NCI-H82 treated with DMSO at 0.1 percent for 48 hours (cell line): ENCODE data around the gene PDE5A.
A peak's percentile ranks its signal among the peaks of the same experiment; 100 is the strongest.

Source experiments
- DNase-seq: peaks from one replicate; lab custom pipeline; 2025; ENCODE audit not compliant: unreplicated experiment; lab: John Stamatoyannopoulos, UW

PDE5A gene

DNA sequence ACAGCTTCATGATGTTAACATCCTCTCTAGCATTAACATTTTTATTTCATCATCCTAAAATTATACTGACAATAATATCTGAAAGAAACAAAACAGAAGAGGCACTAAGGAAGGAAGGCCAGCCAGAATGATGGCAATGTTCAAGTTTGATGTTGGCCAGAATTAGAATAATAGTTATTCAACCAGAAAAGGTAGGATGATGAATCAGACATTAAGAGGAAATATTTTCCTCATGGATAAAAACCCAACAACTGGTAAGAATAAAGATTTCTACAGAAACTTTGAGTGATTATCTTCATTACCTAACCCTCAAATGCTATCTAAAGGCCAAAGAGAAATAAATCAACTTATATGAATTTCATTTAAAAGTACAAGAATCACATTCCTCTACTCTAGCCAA is 105.2 kb downstream of the PDE5A start:
- no peak for DNase-seq

GRCh38 chr4:119521268-119521667 is 107.3 kb downstream of the PDE5A start:
- DNase-seq = no peak

DNA sequence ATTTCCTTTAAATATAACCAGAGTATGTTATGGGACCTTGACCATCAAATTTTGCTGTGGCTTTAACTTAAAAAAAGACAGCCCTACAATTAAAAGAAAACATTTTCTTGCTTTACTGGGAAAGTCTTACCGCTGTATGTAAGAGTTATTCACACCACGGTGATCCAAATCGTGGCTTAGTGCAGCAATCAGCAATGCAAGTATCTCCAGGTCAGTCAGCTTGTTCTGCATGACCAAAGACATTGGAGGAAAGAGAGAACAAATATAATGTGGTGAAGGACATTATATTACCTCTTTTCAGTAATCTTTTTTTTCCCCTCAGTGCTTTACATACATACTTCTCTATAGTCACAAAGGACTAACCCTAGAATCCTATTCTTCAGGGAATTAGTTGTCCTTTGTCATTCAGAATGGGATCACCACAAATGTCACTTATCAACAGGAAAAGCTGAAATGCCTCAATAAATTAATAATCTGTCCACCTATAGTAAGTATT is 109.6 kb downstream of the PDE5A start:
- no peak for DNase-seq

DNA sequence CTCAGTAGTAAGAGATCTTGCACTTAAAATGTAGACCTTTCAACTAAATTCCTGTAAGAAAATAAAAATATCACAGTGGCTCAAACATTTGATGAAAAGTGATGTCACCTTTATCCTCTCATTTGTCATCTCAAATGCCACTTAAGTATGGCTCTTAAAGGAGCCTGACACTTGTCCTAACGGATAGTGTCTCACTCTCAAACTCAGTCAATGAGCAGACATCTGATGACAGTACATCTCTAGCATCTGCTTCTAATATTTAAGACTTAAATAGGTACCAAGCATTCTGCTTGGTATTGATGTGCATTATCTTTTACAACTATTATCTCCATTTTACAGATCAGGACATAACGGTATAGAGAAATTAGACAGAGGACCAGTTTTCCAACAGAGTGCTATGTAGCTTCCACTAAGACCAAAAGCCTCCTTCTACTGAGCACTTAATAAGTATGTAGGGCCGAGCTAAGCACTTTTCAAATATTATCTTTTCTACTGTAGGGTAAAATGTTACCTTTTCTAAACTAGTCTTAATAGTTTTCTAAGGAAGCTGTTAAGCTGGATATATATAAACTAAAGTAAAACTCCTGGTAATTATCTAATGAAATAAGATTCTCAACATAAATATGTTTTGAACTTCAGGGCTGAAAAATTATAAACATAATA is 110.2 kb downstream of the PDE5A start:
- DNase-seq = no peak

- DNase-seq = no peak
Measured at GRCh38 chr4:119517361-119518229, 111.0 kb downstream of the PDE5A start.

DNA sequence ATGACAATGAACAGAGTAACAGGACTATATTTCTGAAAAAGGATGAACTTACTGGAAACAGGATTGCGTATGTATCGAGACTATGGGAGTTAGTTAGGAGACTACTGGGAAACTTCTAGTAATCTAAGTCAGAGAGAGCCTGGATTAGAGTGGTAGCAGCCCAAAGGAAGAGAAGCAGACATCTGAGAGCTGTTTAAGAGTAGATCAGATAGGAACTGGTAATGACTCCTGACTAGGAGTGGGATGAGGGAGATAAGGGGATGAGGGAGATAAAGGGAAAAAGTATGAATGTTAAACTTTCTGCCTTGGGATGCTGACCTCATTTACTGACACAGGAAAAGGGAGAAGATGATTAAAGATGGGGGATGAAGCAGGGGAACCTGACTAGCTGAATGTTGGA is 116.2 kb downstream of the PDE5A start:
- DNase-seq = no peak

DNA sequence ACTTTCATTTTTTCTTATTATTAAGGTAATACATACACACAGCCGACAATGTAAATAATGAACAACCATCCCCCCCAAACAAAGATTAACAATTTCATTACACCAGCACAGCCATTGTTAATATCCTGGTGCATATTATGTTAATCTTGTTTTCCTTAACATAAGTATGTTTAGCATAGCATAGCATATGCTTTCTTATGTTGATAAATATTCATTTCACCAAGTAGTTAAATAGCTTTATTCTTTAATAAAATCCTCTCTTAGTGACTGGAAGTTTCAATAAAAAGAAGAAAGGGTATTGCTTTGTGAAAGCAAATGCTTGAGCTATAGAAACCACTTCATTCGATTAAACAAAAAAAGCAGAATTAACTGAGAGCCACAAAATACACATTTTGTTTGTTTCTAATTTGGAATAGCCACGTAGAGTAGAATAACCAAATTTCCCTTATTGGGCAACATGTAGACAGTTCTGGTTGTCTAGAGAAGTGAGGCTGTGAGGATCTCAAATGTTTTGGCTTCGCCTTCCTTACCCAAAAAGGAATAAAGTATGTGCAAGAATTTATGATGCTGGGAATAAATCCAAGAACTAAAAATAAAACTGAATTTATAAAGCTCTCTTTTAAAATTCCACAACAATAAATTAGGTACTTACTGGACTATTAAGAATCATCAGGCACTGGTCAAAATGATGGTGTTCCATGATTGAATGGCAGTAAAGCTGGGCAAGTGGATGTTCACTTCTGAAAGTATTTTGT is 118.0 kb downstream of the PDE5A start:
- no peak for DNase-seq

DNA sequence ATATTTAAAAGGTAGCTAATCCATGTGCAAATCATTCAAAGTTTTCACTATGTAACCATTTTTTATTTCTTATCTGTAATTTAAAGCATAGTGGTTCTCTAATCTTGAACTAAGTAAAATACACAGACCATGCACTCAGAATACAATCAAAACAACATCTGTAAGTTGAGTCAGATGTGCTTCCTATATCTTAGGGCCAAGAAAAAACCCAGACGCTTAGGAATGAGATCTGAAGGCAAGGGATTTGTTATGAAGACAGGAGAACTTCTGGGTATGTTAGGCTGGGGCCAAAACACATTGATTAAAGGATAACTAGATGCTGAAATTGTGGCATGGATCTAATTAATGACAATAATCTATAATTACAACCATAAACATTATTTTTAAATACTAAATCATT is 120.3 kb downstream of the PDE5A start:
- DNase-seq = no peak

DNA sequence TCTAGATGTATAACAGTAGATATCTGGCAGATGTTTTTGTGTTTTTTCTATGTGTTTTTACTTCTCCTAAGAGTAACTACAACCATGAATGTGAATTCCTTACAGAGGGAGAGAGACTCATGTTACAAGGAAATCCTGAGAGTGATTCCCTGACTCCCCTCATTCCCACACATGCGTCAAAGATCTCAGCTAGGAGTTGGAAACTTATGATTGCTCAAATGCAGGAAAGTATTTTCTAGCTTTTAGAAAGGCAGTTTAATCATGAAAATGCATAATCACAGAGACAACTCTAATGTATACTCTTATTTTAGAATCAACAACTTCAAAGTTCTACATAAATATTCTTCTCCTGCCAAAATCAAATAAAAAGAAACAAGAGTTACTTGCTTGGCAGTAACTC is 121.8 kb downstream of the PDE5A start:
- no peak for DNase-seq

DNA sequence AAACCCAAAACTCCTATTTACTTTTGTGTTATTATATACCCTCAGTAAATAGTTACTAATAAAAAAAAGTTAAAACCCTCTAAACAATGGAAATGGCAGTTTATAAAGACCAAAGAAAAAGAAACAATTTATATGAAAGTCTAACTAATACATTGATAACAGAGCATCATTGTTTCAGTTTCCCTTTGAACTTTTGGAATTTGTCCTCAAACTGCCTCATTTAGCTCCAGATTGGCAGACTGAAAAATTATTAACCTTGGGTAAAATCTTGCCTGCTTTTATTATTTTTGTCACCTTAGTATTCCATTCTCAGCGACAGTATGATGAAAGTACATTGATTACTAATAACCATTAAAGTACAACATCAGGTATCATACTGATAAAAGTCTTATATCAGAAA is 124.0 kb downstream of the PDE5A start:
- DNase-seq = no peak

- DNase-seq = no peak
Measured at GRCh38 chr4:119501740-119502139, 126.9 kb downstream of the PDE5A start.

DNA sequence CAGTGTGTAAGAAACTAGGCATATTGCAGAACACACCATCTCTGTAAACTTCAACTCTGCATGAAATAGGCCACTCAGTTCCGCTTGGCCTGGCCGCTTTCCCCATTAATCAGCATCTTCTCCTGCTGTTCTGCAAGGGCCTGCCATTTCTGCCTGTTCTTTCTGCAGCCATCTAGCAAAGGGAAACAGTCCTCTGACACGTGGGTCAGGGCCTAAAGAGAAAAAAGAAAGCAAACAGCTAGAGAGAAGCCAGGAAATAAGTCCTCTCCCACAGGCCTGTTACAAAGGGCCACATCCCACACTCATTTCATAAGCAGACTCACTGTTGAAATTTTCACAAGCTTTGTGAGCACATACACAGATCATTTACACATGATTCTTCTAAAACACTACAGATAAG is 130.1 kb downstream of the PDE5A start:
- DNase-seq = no peak

GRCh38 chr4:119493886-119494285 is 134.7 kb downstream of the PDE5A start:
- DNase-seq = no peak

DNA sequence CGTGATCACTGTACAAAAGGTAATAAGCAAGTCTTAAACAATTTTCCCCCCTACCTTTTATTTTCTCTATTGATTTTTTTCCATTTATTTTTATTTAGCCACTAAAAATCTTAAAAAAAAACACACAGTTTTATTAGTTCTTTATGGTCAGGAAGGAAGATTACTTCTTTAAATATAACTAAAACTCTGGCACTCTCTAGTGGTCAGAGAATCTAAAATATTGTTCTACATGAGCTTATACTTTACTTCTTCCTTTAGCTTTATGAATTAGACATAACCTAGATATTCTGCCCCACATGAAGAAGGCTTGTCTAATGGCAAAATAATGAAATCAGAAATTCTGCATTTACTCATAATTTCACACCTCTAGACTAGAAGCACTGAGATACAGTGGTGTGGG is 135.2 kb downstream of the PDE5A start:
- no peak for DNase-seq

GRCh38 chr4:119490335-119490734 is 138.3 kb downstream of the PDE5A start:
- DNase-seq = peak; percentile 11

GRCh38 chr4:119489305-119489704 is 139.3 kb downstream of the PDE5A start:
- DNase-seq = no peak

DNA sequence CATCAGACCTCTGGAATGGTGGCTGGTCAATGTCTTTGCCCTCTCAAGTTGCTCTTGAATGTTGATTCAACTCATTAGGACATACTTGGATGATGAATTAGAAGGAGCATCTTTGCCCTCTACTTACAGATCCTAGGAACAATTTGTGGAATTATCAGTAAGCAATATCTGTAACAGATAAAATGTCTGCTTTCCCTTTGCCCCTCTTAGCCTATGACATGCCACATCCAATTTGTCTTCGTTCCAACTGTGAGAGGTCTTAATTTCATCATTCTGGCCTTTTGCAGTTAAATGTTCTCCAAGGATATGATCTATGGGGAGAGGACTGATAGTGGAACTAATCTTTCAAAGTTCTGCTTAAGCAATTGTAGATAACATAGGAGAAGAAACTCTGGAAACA is 148.3 kb downstream of the PDE5A start:
- DNase-seq = no peak

DNA sequence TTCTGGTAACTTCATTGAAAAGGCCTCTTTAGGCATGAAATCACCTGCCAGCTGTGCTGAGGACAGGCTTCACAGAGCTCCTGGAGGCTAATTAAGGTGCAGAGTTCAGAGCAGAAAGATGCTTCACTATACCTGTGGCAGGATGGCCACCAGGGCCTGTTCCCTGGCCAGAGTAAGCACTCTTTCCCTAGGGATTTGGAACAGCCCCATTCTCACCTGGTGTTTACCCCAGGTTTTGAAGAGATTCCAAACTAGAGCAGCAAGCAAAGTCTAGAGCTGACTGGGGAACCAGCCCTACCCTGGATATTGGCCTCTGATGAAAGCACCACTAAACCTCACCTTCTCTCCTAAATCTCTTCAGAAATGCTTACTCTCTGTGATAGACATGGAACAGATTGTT is 148.8 kb downstream of the PDE5A start:
- no peak for DNase-seq

- DNase-seq = no peak
Measured at GRCh38 chr4:119479180-119479808, 149.3 kb downstream of the PDE5A start.

- peak; percentile 72 for DNase-seq
Measured at GRCh38 chr4:119478446-119479179, 150.0 kb downstream of the PDE5A start.
